Colon (tissue), 2 donors: Measurements from ENCODE around the gene MESP2.
A peak's percentile ranks its signal among the peaks of the same experiment; 100 is the strongest.
"Not testable (repeated sequence)": the region's sequence is repeated elsewhere in the genome, so short reads cannot be mapped to it uniquely, and the experiment has no call there.

Experiments used
- FAIRE-seq: peaks from 2 replicates; lab custom pipeline; 2012; peaks lifted over from hg19 to GRCh38; lab: Jason Lieb, UNC
- donor health status: control.
- donor health status: control.

Gene MESP2

DNA sequence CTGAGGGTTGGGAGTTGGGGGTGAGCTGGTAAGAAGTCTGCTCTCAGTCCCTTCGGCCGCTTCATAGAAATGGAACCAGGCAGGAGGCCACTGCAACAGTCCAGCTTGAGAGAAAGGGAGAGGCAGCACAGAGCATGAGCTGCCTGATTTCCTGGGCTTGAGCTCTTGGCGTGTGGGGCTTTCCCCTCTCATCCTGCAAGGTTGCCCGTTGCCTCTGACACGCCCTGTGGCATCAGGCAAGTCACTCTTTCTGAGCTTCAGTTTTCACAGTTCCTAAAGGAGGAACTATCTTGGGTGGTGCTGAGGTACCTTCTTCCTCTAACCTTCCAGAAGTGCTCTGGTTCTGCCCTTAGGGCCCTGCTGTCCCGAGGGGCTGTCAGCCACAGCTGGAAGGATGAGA is 4.9 kb downstream of the MESP2 start:
- no peak for FAIRE-seq

DNA sequence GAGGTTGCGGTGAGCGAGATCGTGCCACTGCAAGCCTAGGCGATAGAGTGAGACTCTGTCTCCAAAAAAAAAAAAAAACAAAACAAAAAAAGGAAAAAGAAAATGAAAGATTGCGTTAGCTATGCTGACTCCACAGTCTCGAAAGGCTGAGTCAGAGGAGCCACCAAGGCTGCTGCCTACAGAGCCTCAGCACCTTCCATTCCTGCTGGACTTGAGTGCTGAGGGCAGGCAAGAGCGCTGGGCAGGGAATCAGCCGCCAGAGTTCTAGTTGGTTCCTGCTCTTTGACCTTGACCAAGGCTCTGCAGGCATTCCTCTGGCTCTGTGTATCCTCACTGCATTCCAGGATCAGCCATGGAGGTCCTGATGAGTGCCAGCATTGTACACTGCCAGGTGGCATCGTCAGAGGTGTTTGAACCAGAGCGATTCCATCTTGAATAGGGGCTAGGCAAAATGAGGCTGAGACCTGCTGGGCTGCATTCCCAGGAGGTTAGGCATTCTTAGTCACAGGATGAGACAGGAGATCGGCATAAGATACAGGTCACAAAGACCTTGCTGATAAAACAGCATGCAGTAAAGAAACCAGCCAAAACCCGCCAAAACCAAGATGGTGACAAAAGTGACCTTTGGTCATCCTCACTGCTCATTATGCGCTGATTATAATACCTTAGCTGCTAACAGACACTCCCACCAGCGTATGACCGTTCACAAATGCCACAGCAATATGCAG is 5.9 kb downstream of the MESP2 start:
- no peak for FAIRE-seq

DNA sequence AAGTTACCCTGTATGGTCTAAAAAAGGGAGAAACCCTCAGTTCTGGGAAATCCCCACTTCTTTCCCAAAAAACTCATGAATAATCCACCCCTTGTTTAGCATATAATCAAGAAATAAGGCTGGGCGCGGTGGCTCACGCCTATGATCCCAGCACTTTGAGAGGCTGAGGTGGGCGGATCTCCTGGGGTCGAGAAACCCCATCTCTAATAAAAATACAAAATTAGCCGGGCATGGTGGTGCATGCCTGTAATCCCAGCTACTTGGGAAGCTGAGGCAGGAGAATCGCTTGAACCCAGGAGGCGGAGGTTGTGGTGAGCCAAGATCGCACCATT is 6.5 kb downstream of the MESP2 start:
- FAIRE-seq = not testable (repeated sequence)

DNA sequence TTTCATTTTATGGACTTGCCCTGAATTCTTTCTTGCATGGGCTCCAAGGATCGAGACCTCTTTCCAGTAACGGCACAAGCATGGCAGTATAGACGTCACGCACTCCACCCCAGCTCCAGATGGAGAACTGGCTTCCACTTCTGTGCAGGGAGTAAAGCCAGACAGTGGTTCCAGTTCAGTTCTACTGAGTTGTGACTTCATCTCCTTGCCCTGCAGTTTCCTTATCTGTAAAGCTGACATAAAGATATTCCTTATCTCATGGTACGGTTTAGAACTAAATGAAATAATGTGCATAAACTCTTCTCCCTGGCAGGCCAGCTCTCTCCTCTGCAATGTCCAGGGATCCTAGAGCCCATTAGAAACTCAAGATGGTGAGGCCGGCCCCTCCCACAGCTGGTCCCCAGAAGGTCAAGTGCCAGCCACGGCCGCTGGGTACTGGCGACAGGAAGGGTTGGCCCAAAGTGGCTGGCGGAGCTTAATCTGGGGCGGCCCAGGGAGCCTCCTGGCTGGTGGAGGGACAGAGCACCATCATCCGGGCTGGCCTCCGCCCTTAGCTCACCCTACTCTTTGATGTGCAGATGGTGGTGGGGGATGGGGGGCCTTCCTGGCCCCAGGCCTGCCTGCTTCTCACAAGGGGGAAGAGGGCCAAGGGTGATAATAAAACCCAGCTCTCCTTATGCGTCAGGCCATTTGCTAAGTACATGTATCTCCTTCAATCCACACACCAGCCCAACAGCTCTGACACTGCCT is 7.2 kb downstream of the MESP2 start:
- no peak for FAIRE-seq

DNA sequence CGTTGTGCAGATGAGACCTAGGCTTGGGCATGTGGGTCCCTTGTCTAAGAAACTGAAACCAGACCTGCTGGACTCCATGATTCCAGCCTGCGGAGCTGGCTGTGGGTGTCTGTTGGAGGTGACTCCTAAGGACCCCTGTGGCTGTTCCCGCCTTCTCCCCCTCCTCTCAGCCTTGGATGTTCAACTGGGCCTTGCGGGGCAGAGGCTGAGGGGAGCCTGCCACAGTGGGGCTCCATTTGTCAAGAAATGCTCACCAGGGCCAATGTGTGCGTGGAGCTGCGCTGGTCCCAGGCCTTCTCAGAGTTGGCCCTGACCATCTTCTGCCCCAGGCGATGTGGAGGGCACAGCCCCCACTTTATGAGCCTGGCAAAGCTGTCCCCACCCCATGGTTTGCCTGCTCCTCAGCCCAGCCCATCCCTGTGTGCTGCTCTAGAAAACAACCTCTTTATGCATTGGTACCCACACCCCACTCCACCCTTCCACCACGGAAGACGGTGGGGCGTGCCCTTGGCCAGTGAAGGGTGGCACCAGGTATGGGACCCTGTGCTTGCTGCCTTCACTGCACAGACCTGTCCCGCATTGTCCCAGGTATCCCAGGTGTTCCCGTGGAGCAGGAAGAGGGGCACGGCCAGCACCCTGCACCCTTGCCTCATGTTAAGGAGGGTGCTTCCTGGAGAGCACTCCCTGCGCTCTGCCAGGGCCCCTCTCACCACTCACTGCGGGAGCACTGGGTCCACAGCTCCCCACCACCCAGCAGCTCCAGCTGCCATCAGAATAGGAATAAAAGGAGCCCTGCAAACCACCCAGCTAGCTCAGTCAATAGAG is 7.9 kb downstream of the MESP2 start:
- FAIRE-seq = no peak

DNA sequence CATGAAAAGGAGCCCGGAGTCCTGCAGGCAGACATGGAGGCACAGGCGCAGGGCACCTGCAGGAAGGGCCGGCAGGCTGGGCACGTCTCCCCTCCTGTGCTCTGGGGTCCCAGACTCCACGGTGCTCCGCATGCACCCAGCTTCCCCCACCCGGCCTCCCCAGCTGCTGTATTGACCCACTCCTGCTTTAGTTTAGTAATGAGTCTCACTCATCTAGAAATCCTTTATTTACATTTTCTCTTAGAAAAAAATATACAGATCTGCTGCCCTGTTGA is 8.5 kb downstream of the MESP2 start:
- no peak for FAIRE-seq

DNA sequence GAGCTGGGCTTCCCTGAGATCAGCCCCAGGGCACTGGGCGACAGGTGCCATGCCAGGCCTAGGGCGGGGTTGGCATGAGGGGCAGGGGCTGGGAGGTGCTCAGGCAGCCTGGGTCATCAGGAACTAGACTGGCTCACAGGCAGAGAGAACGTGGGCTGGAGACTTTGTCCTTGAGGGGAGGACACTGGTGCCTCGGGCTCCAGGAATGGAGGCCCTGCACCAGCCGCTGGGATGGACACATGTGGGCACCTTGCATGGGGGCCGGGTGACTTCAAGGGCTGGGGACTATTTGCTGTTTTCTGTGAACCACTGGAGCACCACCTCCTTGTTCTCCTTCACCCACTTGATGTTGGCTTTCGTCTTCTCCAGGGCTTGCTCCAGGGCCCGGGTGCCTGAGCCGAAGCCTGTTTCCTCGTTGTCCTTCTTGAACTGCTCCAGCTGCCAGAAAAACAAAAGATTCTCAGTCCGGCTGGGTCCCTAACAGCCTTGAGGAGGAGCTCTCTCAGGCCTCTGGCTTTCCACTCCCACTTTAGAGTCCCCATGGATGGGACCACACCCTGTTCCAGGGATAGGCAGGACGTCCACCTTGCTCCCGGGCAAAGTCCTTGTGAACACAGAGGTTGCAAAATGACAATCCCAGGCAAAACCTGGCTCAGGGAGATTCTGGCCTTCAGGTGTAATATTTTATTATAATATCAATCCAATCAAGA is 9.1 kb downstream of the MESP2 start:
- FAIRE-seq = peak; percentile 58

DNA sequence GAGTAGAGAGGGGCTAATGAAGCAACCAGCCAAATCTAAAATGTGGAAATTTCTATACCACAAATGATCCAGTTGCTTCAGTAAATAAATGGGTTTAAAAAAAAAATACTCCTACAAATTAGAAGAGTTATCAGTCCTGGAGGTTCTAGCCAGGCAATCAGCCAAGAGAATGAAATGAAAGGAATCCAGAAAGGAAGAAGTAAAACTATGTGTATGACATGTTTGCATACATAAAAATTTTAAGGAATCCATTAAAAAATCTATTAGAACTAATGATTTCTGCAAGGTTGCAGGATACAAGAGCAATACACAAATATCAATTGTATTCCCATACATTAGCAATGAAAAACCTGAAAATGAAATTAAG is 9.6 kb downstream of the MESP2 start:
- FAIRE-seq = no peak

DNA sequence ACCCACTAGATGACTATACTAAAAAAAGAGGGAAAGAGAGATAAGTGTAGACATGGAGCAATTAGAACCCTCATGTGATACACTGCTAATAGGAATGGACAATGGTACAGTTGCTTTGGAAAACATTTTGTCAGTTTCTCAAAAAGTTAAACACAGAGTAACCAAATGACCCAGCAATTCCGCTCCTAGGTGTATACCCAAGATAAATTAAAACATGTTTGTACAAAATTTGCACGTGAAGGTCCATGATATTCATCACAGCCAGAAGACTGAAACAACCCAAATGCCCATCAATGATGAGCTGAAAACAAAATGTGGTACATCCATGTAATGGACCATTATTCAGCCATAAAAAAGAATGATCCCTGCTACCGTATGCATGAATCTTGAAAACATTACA is 11.8 kb downstream of the MESP2 start:
- FAIRE-seq = no peak

DNA sequence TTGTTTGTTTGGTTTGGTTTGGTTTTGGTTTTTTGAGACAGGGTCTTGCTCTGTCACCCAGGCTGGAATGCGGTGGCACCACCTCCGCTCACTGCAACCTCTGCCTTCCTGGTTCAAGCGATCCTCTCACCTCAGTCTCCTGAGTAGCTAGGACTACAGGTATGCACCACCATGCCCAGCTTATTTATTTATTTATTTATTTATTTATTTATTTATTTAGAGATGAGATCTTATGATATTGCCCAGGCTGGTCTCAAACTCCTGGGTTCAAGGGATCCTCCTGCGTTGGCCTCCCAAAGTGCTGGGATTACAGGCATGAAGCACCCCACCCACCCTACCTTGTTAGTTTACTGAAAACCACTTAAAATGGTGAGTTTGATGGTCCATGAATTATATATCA is 12.5 kb downstream of the MESP2 start:
- FAIRE-seq = not testable (repeated sequence)

DNA sequence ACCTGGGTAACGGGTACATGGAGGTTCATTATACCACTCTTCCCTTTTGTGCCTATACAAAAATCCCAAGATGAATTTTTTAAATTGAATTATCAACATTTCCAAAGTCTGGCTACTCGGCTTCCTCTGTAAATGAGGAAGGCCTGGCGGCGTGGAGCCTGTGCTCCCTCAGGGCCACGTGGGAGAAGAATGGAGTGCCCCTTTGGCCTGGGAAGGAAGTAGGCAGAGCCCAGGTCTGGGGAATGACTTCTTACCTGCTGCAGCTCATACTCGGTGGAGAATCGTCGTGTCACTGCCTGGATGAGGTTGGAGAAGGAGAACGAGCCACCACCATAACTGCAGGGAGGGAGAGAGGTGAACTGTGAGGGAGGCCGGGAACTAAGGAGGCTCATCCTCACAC is 14.1 kb downstream of the MESP2 start:
- no peak for FAIRE-seq

DNA sequence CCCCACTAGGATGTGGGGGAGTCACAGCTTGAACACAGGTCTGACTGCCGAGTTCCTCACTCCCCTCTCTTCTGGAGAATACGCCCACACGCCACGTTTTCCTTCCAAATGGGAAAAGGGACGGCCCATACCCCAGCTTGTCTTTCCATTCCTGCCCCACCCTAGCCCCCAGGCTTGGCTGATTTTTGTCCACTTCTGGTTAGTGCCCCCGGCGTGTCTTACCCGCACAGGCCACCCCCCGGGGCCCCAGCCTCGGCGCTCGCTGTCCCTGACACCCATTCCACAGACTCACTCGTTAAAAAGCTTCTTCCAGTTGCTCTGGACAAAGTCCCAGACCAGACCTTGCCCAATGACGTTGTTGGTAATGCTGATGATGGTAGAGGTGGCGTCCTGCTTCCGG is 14.5 kb downstream of the MESP2 start:
- no peak for FAIRE-seq

DNA sequence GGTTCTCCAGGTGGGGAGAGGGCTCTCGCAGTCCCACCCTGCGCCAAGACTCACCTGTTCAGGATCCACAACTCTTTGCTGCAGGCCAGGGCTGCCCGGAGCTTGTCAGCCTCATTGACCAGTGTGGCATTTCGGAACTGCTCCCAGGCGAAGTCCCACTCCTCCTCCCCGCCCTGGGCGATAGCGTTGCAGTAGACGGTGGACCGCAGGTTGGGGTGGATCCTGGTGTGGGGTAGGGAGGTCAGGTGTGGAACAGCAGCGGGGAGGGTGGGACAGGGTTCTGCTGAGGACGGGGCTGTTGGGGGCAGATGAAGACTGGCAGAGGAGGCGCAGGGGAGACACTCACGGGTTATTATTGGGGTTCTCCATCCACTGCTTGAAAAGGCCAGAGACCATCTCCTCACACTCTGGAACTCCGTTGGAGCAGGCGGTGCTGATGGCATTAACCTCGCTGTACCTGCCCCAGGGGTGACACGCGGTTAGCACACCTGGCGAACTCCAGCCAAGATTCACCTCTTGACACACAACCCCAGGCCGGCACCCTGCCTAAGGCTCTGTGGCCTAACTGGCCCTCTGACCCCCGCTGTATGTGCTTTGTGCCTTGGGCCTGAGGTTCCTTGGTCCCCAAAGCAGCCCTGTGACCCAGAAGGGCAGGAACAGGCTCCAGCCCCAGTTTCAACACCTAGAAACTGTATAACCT is 16.1 kb downstream of the MESP2 start:
- FAIRE-seq = no peak

DNA sequence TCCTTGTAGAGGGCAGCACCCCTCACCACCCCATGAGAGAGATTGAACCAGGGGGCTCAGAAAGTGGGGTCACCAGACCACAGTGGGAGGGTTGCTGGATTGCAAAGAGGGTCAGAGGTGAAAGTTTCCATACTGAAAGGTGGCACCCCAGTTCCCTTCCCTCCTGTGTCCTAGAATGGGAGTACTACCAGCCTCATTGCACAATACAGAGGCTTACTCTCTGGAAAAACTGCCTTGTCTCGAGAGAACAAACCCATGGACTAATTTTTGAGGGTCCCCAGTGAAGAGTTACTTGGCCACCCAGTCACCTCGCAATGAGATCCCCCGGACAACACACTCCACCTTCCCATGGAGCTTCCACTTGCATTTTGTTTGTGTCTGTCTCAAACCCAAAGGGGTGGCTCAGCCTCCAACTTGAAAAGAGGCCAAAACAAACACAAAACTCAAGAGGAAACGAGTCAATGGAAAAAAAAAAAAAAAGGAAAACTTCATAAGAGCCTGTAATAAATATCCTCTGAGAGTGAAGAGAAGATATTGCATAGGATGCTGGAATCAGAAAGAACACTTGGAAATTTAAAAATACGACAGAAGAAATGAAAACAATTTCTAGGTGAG is 18.6 kb downstream of the MESP2 start:
- FAIRE-seq = no peak

DNA sequence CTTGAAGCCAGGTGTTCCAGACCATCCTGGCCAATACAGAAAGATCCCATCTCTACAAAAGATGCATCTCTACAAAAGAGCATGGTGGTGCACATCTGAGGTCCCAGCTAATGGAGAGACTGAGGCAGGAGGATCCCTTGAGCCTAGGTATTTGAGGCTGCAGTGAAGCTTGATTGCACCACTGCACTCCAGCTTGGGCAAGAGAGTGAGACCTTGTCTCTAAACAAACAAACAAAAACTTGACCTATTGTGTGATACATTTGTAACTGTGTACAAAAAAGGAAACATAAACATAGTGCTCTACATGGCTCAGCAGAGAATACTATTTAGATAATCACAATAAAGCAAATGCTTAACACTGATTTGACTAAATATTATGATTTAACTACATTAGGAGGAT is 19.9 kb downstream of the MESP2 start:
- no peak for FAIRE-seq

DNA sequence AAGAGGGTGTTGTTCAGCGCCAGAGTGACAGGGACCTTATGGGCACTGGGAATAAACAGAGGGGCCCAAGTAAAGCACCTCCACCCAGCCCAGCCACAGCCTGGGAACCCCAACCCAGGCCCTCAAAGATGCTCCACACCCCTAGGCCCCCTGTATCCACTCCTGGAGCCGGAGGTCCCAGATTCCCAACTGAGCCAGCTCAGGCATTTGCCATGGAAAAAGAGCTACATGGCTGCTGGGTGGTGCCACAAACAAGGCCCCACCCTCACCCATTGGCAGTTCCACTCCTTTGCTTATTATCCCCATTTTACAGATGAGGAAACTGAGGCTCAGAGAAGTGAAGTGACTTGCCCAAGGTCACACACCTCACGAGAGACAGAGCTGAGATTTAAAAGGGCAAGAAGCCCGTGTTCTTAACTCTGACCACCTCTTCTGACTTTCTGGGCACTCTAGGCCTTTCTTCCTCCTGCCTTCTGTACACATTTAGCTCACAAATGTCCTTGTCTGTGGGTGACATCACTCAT is 21.6 kb downstream of the MESP2 start:
- FAIRE-seq = no peak

DNA sequence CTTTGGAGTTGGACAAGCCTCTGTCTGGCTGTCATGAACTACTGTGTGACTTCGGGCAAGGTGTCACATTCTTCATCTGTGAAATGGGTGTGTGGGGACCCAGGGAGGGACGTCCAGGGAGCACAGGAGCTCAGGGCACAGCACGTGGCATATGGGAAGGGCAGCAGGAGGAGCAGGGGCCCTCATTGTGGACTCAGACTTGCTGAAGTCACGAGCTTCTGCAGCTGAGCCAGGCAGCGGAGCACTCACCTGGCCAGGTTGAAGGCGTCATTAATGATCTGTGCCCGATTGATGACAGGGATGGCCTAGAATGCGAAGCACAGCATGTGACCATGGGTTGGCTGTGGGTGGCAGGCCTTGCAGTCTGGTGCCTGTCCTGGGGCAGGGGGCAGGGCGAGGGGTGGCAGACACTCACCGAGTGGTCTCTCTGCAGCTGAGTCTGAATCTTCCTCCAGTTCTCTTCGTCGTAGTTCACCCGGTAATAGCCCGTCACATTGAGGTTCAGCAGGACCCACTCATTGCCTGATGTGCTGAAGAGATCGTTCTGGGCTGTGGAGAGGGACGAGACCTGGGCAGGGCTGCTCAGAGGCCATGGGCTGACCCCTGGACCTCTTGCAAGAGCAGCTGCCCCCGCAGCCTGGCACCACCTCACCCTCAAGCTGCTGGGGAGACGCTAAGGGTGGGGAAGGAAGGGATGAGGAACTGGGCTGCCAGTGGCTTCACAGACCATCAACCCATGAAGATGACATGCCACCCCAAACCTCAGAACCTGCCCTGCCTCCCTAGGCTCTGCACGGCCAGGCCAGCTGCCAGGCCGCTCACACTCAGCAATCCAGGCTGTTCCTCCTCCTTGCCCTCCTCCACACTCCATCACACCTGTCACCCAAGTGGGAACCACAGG is 23.1 kb downstream of the MESP2 start:
- FAIRE-seq = no peak

DNA sequence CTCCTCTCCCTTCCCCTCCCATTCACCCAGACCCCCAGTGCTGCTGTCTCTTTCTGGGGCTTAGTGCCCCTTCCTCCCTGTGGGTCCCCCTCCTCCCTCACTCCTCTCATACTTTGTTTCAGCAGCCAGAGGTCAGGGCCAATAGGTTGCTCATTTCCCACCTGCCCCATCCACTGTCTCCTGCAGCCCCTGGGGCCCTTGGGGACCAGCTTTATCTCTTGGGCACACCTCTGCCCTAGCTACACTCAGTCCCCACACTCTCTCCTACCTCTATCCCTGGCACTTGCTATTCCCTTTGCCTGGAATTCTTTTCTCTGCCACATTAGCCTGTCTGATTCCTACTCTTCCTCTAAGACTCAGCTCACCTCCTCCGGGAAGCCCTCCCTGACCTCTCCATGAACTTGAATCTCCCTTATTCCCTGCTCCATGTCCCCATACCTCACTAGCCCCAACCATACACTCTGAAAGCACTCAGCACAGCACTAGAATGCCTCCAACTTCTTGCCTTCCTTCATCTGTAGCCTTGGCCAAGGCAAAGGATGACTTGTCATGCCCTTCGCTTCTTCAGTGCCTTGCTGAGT is 23.9 kb downstream of the MESP2 start:
- no peak for FAIRE-seq

DNA sequence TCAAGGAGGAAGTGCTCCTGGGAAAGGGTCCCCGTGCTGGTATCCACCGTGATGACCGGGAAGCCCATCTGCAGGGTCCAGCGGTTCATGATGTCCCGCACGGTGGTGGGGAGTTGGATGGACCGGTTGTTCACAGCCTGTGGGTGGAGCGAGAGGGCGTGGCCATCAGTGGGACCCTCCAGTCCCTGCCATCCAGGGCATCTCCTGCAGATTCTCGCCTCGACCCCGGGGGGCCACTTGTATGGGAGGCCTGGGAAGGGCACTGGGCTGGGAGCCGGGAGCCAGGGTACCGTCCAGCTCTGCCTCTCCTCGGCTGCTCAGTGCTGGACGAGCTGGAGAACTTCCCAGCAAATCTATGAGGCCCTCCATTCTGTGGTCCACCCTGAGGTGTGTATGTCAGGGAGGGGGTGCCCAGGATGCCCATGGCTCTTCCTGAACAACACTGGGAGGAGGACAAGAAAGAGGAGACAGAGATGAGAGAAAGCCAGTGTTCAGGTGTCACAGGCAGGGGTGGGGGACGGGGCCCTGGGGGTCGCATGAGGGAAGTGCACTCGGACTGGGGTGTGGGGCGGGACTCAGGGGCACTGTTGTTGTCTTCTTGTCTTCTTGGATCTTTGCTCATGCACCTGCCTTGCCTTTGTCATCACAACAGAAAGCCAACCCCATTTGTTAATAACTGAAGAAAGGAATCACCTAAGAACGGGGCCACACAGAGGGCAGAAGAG is 25.5 kb downstream of the MESP2 start:
- FAIRE-seq = no peak
